DND-41 (cell line): ENCODE data around the gene IL1RAPL2.

Experiments
- ATAC-seq: fragments of 200-7000 bp; cut with Tn5 transposase; 3 replicates; pipeline ENCODE4 v1.9.1; 2021; ENCODE audit warnings: low read depth; ENCODE audit not compliant: insufficient read depth
- DNase-seq: peaks from one replicate; pipeline ENCODE4 v3.0.0-alpha.2; 2020
- H2AFZ ChIP-seq: 2 replicates; pipeline ENCODE4 v1.6.0; 2012; ENCODE audit warnings: low read depth, low read length
- H3K27ac ChIP-seq: 2 replicates; pipeline ENCODE4 v1.5.1; 2012; ENCODE audit warnings: low read length, inconsistent platforms
- H3K27me3 ChIP-seq: fragments of 200-600 bp; sonication (generic); 2 replicates; pipeline ENCODE4 v1.6.0; 2012; ENCODE audit warnings: low read length, mild to moderate bottlenecking, inconsistent platforms; ENCODE audit not compliant: insufficient read depth, poor library complexity
- H3K36me3 ChIP-seq: 2 replicates; pipeline ENCODE4 v1.5.1; 2012; ENCODE audit warnings: low read length, inconsistent platforms; ENCODE audit not compliant: insufficient read depth
- H3K4me1 ChIP-seq: 2 replicates; pipeline ENCODE4 v1.5.1; 2012; ENCODE audit warnings: mild to moderate bottlenecking, low read length; ENCODE audit not compliant: insufficient read depth
- H3K4me2 ChIP-seq: 2 replicates; pipeline ENCODE4 v1.6.0; 2012; ENCODE audit warnings: mild to moderate bottlenecking, moderate library complexity, low read length, inconsistent platforms; ENCODE audit not compliant: insufficient read depth
- H3K4me3 ChIP-seq, 2 experiments: fragments of 200-600 bp in 1 of 2; shearing (Covaris generic) in 1 of 2; 2 replicates each; pipeline ENCODE4 v1.5.1; 2012 to 2016; ENCODE audit warnings: inconsistent platforms in 2 of 2, low read length in 2 of 2, mild to moderate bottlenecking in 2 of 2, low read depth in 1 of 2, moderate library complexity in 1 of 2
- H3K79me2 ChIP-seq: 2 replicates; pipeline ENCODE4 v1.6.0; 2012; ENCODE audit warnings: low read length, inconsistent platforms; ENCODE audit not compliant: insufficient read depth
- H3K9ac ChIP-seq: 2 replicates; pipeline ENCODE4 v1.6.0; 2012; ENCODE audit warnings: low read depth, mild to moderate bottlenecking, inconsistent platforms, low read length, moderate library complexity
- H3K9me3 ChIP-seq: 2 replicates; pipeline ENCODE4 v1.5.1; 2012; ENCODE audit warnings: low read length, moderate library complexity, mild to moderate bottlenecking, inconsistent platforms; ENCODE audit not compliant: insufficient read depth, severe bottlenecking
- H4K20me1 ChIP-seq: 2 replicates; pipeline ENCODE4 v1.6.0; 2012; ENCODE audit warnings: low read length; ENCODE audit not compliant: insufficient read depth
- CTCF ChIP-seq: IDR thresholded peaks from 2 replicates; pipeline ENCODE4 v1.5.1; 2012; ENCODE audit warnings: borderline replicate concordance, low read length, moderate library complexity, mild to moderate bottlenecking; ENCODE audit not compliant: poor library complexity, severe bottlenecking; ENCODE audit errors: extremely low read depth
- EZH2 ChIP-seq: IDR thresholded peaks from 3 replicates; pipeline ENCODE4 v1.6.1; 2012; ENCODE audit warnings: borderline replicate concordance, low read depth, mild to moderate bottlenecking, moderate library complexity, low read length, inconsistent platforms; ENCODE audit not compliant: severe bottlenecking

IL1RAPL2 gene

DNA sequence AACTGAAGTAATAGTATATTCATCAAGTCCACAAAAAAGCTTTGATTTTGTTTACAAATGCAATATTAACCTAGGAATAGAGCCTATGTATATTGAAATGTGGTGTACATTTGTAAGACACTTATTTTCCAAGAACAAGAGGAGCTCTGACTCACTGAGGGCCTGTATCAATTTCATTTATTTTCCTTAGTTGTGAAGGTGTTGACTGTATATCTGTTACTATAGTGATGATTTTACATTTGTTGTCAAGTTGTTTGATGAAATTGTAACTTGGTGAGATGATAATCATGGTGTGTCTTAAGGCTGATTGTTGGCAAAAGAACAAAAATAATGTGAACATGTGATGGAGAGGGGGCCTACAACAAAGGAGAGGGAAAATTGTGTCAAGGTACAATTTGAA lies 929.4 kb downstream of the IL1RAPL2 start:
- H4K20me1 ChIP-seq, result no peaks in the 10 kb centered on the region
- no peaks in the 10 kb centered on the region for H3K4me1 ChIP-seq
- H3K27ac ChIP-seq, result no peak overlapping the region
- no peak overlapping the region for H3K4me2 ChIP-seq
- no peak overlapping the region for H3K4me3 ChIP-seq
- H3K79me2 ChIP-seq, result no peaks in the 10 kb centered on the region
- H3K27me3 ChIP-seq, result no peaks in the 10 kb centered on the region
- DNase-seq (no peak), ATAC-seq (no peak)
- H3K36me3 ChIP-seq, result no peaks in the 10 kb centered on the region
- no peaks in the 10 kb centered on the region for H3K9me3 ChIP-seq
- no peak overlapping the region for H3K9ac ChIP-seq
- TF ChIP-seq EZH2 (no peak), CTCF (no peak)
- H2AFZ ChIP-seq, result no peak overlapping the region

DNA sequence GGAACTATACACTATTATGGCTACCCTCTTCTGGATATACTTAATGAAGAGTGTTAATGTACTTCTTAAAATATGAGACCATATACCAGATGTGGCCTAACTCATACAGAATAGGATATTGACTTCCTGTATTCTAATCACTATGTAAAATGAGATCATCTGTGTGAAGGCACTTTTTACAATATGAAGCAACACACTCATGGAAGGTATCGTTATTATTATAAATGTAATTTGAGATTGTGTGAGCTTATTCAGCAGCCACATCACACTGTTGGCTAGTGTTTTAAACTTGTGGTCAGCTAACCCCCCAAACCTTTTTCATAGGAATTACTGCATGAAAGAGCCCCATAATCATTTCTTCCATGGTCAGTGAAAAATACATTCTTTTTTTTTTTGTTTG lies 936.3 kb downstream of the IL1RAPL2 start:
- Histone ChIP-seq H4K20me1 (no peaks in the 10 kb centered on the region), H3K4me2 (no peak overlapping the region), H3K4me3 (no peak overlapping the region), H3K27me3 (no peaks in the 10 kb centered on the region), H3K9me3 (no peaks in the 10 kb centered on the region), H3K27ac (no peak overlapping the region), H3K9ac (no peak overlapping the region), H3K79me2 (no peaks in the 10 kb centered on the region), H2AFZ (no peak overlapping the region), H3K4me1 (no peaks in the 10 kb centered on the region), H3K36me3 (no peaks in the 10 kb centered on the region)
- ATAC-seq (no peak), DNase-seq (no peak)
- TF ChIP-seq CTCF (no peak), EZH2 (no peak)

DNA sequence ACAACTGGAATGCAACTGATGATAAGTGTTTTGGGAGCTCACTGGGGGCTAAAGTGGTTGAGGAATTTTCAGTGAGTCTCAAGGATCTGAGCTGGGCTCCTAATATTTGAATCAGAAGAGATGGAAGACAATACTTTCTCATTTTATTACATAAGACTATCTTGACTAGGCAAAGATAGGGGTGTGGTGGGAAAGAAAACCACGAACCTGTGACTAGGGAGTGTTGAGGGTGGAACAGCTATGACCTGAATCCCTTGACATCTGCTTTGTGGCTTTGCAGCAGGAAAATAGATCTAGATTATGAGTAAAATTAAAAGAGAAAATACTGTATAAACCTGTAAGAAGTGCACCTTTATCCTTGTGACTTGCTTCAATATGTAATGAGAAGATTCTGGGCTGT lies 949.6 kb downstream of the IL1RAPL2 start:
- no peaks in the 10 kb centered on the region for H3K9me3 ChIP-seq
- DNase-seq (no peak), ATAC-seq (no peak)
- TF ChIP-seq CTCF (no peak), EZH2 (no peak)
- H3K27me3 ChIP-seq, result no peaks in the 10 kb centered on the region
- no peak overlapping the region for H3K4me3 ChIP-seq
- no peaks in the 10 kb centered on the region for H3K36me3 ChIP-seq
- H3K79me2 ChIP-seq, result no peaks in the 10 kb centered on the region
- H3K9ac ChIP-seq, result no peak overlapping the region
- H3K4me1 ChIP-seq, result no peaks in the 10 kb centered on the region
- no peak overlapping the region for H3K4me2 ChIP-seq
- H4K20me1 ChIP-seq, result no peaks in the 10 kb centered on the region
- H2AFZ ChIP-seq, result no peak overlapping the region
- H3K27ac ChIP-seq, result no peak overlapping the region

DNA sequence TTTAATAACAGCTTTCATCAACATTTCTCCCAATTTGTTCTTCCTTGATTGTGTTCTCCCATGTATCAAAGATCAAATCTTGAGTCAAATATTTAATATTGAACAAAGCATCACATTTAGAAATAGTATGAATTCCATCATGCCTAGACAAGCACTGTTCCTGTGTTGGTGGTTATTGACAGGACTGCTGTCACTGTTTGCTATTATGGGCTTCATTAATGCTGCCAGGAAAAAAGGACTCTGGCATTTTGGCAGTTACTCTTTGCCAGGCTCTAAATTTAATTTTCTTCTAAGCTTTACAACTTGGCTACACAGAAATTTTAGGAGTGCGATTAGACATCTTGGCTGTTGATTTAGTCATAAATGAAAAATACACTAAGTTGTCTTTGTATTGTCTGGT lies 960.4 kb downstream of the IL1RAPL2 start:
- TF ChIP-seq EZH2 (no peak), CTCF (no peak)
- Histone ChIP-seq H3K36me3 (no peaks in the 10 kb centered on the region), H3K4me3 (no peak overlapping the region), H3K79me2 (no peaks in the 10 kb centered on the region), H3K9ac (no peak overlapping the region), H4K20me1 (no peaks in the 10 kb centered on the region), H3K27ac (no peak overlapping the region), H3K9me3 (no peaks in the 10 kb centered on the region), H3K27me3 (no peaks in the 10 kb centered on the region), H2AFZ (no peak overlapping the region), H3K4me1 (no peaks in the 10 kb centered on the region), H3K4me2 (no peak overlapping the region)
- ATAC-seq (no peak), DNase-seq (no peak)
